ENCODE measurements around the gene SSH2.

Gene SSH2

DNA sequence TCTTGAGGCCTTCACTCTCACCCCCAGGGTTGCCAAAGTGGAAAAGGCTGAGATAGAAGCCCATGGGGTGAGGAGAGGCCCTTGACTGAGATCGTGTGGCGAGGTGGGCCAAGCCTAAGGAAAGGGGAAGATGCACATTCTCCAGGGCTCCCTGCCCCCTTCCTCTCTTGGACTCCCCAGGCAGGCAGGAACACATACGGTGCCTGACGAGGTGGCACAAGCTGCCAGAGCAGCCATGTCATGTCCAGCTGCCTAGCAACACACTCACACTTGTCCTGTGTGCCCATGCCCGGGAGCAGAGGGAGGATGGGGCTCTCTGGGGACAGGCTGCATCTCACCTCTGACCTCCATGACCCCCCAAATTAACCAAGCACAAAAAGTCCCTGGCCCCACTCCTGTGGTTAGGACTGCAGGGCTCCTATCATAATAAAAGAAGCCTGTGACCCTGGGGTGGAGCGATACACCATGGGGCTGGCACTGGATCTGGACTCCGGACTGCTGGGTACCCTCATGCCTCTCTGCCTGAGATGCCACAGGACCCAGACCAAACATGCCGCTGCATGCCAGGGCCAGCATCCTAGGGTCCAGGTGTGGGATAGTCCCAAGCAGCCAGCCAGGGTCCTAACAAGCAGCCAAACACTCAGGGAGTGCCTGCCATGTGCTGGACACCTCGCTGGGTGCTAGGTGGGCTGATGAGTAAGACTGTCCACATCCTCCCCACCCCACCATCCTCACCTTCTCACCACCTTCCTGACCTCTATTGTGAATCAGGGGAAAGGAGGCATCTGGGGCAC lies 343.2 kb downstream of the SSH2 start:
- Mint-ChIP-seq H3K4me1 (peaks cover 67% of the 10 kb centered on the region), H3K27me3 (no peaks in the 10 kb centered on the region), H3K9me3 (no peaks in the 10 kb centered on the region), H3K27ac (peak overlapping the region; percentile 85), H3K4me3 (peak overlapping the region; percentile 93), H3K36me3 (ENCODE audit: low read depth) (peaks cover 19% of the 10 kb centered on the region)
- DNase-seq: no peak
- no peak for ATAC-seq

DNA sequence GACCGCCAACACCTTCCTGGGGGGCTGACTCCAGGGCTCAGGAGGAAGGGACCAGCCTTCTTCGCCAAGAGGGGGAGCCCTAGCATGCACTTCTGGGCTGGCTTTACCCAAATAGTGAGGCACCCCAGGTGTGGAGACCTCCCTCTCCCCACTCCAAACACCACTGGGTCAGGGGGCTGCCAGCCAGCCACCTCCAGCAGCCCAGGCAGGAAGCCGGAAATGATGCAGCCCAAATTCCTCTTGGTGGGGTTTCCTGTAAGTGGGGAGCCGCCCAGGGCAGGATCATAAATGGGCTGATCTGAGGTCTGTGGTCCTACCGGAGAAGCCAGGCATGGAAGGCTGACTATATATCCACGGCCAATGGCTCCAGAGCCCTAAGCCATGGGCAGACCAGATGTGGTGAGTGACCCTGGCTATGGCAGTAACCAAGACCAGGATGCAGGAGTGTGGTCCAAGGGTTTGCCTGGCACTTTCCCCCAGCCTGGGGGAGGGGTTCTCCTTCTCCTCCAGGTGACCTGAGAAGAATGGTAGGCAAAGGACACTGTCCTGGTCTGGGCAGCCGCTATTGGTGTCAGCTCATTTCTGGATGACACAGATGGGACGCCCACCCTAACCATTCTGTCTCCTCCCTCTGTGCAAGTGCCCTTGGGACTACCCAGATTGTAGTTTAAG lies 344.8 kb downstream of the SSH2 start:
- peak; percentile 43 for DNase-seq
- no peaks in the 10 kb centered on the region for H3K27me3 Mint-ChIP-seq
- H3K27ac Mint-ChIP-seq: peak overlapping the region; percentile 54
- peaks cover 60% of the 10 kb centered on the region for H3K4me1 Mint-ChIP-seq
- no peaks in the 10 kb centered on the region for H3K9me3 Mint-ChIP-seq
- H3K4me3 Mint-ChIP-seq: peak overlapping the region; percentile 54
- no peak for ATAC-seq
- H3K36me3 Mint-ChIP-seq (ENCODE audit: low read depth): peaks cover 24% of the 10 kb centered on the region

DNA sequence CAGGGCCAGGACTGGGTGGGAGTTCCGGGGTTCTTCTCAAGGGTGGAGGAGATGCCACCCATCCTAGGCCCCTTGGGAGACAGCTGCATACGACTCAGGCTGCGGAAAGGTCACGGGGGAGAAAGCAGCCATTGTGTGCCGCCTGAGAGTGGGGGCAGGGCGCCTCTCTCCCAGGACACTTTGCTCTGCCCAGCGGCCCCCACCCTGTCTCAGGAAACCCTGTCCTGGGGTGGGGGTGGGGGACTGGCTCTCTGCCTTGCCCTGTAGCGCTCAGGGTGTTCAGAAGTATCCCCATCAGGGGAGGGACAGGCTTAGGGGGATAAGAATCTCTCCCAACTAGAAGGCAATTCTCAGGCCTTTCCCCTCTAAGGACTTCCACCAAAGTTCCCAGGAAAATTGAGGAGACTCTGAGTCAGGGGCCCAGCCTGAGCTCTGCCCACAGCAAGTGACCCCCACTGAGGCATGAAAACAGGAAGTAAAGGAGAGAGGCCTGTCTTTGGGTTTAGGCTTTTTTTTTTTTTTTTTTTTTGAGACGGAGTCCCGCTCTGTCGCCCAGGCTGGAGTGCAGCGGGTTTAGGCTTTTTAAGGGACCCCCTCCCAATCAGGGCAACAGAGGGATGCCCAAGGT lies 345.5 kb downstream of the SSH2 start:
- H3K9me3 Mint-ChIP-seq: no peaks in the 10 kb centered on the region
- ATAC-seq (no peak), DNase-seq (no peak)
- no peak overlapping the region for H3K4me3 Mint-ChIP-seq
- H3K27me3 Mint-ChIP-seq: no peaks in the 10 kb centered on the region
- peaks cover 59% of the 10 kb centered on the region for H3K4me1 Mint-ChIP-seq
- H3K27ac Mint-ChIP-seq: peak overlapping the region; percentile 54
- H3K36me3 Mint-ChIP-seq (ENCODE audit: low read depth): peaks cover 29% of the 10 kb centered on the region

DNA sequence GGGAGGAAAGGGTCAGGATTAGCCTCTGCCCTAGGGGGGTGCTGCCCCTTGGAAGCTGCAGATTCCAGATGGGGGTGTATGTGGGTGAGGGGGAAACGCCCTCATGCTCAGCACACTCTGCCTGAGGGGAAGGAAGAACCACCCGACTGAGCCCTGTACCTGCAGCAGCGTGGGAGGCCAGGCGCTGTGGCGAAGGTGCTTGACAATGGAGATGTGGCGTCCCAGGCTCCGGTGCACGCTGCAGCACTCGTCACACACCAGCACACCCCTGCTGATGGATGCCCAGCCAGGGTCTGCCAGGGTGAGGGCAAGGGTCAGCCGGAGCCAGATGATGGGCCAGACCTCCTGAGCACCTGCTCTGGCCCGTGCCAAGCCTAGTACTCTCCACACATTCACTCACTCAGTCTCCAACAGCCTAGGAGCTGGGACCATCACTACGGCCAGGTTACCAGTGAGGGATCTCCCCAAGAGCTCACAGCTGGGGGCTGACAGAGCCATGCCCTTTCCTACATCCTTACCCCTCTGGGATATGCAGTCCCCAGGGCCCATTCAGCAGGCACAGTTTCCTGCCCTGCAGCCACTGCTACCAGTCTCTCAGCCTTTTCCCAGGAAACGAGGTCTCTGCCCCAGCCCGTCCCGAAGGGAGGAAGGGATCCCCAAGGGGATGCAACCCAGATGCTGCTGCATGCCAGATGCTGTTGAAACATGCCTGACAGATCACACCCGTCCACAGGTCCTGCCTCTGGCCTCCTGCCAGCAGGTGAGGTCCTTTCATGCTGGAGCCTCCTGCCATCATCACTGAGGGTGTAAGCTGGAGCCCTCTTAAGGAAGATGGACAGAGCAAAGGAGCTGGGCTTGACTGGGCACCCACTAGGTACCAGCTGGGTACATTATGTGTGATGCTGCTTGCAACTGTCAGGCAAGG lies 346.4 kb downstream of the SSH2 start:
- no peak for ATAC-seq
- DNase-seq: no peak
- H3K36me3 Mint-ChIP-seq (ENCODE audit: low read depth): peaks cover 33% of the 10 kb centered on the region
- no peak overlapping the region for H3K27ac Mint-ChIP-seq
- H3K9me3 Mint-ChIP-seq: no peaks in the 10 kb centered on the region
- H3K4me3 Mint-ChIP-seq: no peak overlapping the region
- H3K27me3 Mint-ChIP-seq: no peaks in the 10 kb centered on the region
- peaks cover 59% of the 10 kb centered on the region for H3K4me1 Mint-ChIP-seq

DNA sequence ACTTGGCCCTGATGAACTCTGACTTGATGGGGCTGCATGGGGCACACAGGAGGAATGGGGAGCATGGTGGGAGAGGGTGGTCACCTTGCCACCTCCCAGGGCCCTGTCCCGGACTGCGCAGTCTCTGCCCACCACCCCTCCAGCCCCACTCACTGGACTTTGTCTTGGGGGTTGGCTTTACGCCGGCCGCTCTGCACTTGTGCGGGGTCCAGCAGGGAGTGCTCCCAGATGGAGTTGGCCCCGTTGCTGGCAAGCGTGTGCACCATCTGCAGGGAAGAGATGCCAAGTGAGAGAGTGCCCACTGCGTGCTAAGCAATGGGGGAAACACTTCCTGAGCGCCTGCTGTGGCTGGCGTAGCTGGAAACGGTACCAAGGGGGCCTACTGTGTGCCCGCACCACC lies 347.3 kb downstream of the SSH2 start:
- Mint-ChIP-seq H3K27me3 (no peaks in the 10 kb centered on the region), H3K9me3 (no peaks in the 10 kb centered on the region), H3K27ac (no peak overlapping the region), H3K4me1 (peaks cover 54% of the 10 kb centered on the region), H3K36me3 (ENCODE audit: low read depth) (peaks cover 35% of the 10 kb centered on the region), H3K4me3 (no peak overlapping the region)
- no peak for DNase-seq
- ATAC-seq: no peak

DNA sequence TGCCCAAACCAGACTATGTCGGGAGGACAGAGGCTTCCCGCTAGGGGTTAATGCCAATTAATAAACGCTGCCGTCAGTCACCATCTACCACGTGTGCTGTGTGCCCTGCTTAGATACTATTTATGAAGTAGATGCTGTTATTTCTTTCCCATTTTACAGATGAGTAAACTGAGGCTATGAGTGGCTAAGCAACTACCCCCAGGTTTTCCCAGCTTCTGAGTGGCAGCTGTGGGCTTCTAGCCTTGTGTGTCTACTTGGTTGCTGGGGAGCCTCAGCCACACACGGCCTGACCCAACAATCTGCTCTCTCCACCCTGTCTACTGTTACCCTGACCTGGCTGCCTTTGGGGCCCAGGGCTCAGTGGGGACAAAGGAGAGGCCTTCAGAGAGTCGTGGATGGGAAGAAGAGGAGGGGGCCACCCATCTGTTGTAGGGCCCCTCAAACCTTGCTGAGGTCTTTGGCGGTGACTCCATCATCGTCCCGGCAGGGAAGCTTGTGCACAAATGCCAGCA lies 347.7 kb downstream of the SSH2 start:
- Mint-ChIP-seq H3K9me3 (no peaks in the 10 kb centered on the region), H3K36me3 (ENCODE audit: low read depth) (peaks cover 37% of the 10 kb centered on the region), H3K4me3 (no peak overlapping the region), H3K27ac (no peak overlapping the region), H3K4me1 (peaks cover 49% of the 10 kb centered on the region), H3K27me3 (no peaks in the 10 kb centered on the region)
- ATAC-seq: no peak
- no peak for DNase-seq

DNA sequence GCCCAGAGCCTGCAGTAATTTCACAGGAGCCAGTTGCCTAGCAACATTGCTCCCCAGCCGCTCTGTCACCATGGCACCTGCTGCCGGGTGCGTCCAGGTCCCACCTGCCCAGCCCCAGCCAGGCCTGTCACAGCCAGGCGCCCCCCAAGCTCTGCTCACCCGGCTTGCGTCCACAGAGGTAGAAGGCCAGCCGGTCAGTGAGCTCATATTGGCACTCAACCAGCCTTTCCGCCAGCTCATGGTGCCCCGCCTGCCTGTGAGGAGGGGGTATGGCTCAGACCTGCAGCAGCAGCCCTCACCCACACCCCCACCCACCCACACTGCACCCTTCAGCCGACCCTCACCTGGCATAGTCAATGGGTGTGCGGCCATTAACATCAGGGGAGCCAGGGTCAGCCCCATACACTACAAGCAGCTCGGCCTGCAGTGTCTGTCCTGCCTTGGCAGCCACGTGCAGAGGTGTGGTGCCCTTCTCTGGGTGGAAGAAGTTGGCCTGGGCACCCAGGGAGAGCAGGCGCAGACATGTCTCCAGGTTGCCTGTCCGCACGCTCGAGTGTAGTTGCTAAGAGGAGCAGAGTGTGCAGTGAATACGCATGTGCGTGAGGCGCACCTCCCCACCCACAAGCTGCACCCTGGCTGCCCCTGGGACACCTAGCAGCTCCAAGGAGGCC lies 348.3 kb downstream of the SSH2 start:
- Mint-ChIP-seq H3K27me3 (no peaks in the 10 kb centered on the region), H3K4me1 (peaks cover 43% of the 10 kb centered on the region), H3K27ac (no peak overlapping the region), H3K36me3 (ENCODE audit: low read depth) (peaks cover 37% of the 10 kb centered on the region), H3K9me3 (no peaks in the 10 kb centered on the region), H3K4me3 (no peak overlapping the region)
- ATAC-seq (no peak), DNase-seq (no peak)

DNA sequence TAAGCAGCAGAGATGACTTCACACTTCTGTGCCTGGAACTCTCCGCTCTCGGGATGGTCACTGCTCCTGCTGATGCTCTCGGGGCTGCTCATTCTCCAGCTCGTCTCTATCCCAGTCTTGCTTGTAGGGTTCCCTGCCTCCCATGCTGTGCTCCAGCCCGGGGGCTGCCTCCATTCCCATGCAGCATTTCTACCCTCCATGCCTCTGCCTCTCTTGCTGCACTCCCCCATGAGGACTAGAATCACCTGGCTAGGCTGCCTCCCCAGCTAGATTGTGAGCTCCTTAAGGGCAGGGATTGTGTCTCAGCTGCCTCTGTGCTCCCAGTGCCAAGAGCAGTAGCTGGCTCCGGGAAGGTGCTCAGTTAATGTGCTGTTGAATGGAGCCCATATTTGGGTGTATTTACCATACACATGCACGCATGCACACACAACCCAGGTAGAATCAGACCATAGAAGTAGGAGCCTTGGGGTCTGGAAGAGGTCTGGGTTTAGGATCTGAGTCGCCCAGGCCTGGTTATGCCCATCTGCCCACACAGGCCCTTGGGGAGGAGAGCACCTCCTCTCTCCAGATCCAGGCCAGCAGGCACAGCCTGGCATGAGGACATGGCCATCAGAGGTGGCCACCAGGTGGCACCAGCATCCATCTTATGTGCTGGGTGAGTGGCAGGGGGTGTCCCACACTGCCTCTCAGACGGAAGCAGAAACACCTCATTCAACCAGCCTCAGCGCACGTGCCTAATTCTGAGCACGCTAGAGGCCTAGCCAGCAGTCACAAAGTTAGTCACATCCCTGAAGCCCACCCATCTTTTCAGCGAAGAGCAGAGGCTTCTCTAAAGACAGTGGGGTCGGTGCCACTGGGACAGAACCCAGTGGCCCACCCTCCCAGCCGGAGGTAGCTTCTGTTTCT lies 349.9 kb downstream of the SSH2 start:
- ATAC-seq (peak; percentile 90), DNase-seq (peak; percentile 89)
- Mint-ChIP-seq H3K4me3 (no peak overlapping the region), H3K4me1 (peaks cover 27% of the 10 kb centered on the region), H3K9me3 (no peaks in the 10 kb centered on the region), H3K27ac (peak overlapping the region; percentile 84), H3K27me3 (no peaks in the 10 kb centered on the region), H3K36me3 (ENCODE audit: low read depth) (peaks cover 38% of the 10 kb centered on the region)

DNA sequence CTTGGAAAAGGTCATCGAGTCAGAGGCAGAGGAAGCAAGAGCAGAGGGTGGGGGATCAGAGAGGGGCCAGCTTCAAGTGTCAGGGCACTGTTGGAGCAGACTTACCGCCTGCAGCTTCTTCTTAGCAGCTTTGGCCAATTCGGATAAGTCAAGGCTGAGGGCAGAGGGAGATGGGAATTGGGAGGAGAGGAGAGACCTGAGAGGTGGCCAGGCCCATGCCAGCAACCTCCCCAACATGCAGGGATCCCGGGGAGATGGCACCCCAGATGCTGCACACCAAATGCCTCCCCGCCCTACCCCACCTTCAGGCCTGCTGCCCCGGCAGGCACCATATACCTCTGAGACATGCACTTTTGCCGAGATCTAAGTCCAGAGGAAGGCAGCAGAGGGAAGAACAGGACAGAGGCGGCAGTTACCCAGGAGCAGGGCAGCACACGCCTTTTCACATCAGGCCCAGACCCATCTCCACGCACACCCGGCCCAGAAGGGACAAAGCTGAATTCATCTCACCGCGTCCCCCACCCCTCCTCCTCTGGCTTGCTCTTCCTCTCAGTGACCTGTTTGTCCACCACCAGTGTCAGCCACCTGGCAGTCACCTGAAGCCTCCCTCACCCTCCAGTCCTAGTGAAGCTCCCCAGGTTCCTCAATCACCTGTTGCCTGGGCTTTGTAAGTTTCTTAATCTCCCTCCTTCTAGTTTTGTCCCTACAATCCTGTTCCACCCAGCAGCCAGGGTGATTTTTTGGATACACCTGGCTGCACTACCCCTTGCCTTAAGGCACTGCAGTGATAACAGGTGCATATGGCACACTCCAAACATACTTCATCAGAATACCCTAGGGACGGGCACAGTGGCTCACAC lies 351.2 kb downstream of the SSH2 start:
- H3K4me1 Mint-ChIP-seq: peaks cover 14% of the 10 kb centered on the region
- H3K27me3 Mint-ChIP-seq: no peaks in the 10 kb centered on the region
- no peak for ATAC-seq
- H3K36me3 Mint-ChIP-seq (ENCODE audit: low read depth): peaks cover 45% of the 10 kb centered on the region
- no peaks in the 10 kb centered on the region for H3K9me3 Mint-ChIP-seq
- DNase-seq: no peak
- no peak overlapping the region for H3K4me3 Mint-ChIP-seq
- H3K27ac Mint-ChIP-seq: no peak overlapping the region

DNA sequence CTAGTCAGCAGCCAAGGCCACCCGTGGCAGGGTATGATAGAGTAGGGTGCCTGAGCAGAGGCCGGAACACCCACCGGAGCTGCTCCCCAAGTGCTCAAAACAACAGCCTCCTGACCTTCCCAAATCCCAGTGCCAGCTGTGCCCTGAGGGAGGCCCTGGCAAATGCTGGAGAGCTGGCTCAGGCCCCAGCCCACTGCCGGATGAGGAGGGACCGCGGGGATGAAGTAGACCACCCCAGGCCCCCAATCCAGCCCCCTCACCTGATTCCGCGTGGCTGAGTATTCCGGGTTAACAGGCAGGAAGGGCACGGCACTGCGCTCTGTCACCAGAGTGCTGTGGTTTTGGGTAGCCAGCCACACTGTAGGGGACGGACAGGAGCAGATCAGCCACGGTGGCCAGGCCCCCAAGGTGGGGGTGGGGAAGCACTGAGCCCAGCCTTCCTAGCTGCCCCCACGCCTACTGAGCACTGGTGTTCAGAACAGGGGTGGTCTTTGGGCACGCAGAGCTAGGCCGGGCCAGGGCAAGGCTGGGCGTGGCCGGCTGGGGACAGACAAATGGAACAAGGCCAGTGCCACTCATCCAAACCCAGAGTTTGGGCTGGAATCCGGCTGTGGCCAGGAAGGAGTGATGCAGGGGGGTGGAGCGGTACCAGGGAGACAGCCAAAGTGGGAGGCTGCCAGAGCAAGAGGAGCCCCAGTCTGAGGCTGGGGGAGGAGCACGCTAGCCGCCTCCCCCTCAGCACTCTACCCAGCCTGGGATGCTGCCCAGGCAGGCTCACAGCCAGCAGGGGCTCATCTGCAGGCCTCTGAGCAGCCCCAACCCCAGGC lies 352.4 kb downstream of the SSH2 start:
- no peak for DNase-seq
- Mint-ChIP-seq H3K36me3 (ENCODE audit: low read depth) (peaks cover 36% of the 10 kb centered on the region), H3K27me3 (no peaks in the 10 kb centered on the region)

DNA sequence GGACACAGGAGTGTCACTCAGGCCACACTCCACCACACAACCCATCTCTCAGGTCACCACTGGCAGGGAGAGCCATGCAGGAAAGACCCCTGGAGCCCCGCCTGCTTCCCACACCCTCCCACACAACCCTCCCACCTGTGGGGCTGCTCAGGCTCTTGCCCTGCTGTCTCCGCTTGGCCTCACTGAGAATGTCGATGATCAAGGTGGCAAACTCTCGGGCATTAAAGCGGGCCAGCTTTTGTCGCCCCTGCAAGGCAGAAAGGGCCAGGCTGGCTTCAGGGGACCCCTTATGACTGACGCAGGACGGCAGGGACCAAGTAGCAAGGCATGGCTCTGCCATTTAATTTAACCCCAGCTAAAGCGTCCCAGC lies 353.0 kb downstream of the SSH2 start:
- DNase-seq (no peak), ATAC-seq (no peak)
- Mint-ChIP-seq H3K36me3 (ENCODE audit: low read depth) (peaks cover 29% of the 10 kb centered on the region), H3K4me3 (no peak overlapping the region), H3K4me1 (peaks cover 21% of the 10 kb centered on the region), H3K27ac (no peak overlapping the region), H3K9me3 (no peaks in the 10 kb centered on the region), H3K27me3 (no peaks in the 10 kb centered on the region)

More for the DNA sequence above, 352.4 kb downstream of the SSH2 start:
- no peaks in the 10 kb centered on the region for H3K9me3 Mint-ChIP-seq
- H3K4me1 Mint-ChIP-seq: peaks cover 21% of the 10 kb centered on the region
- no peak overlapping the region for H3K4me3 Mint-ChIP-seq
- ATAC-seq: no peak
- no peak overlapping the region for H3K27ac Mint-ChIP-seq
